ENCODE results near the gene SIMC1.
"Not testable (repeated sequence)": the region's sequence is repeated elsewhere in the genome, so short reads cannot be mapped to it uniquely, and the experiment has no call there.

Gene SIMC1

GRCh38 chr5:176237971-176238644, at the start of gene SIMC1:
Gene SIMC1 (plus strand): TSS chr5:176238424. CDS start chr5:176238509, 85 bp downstream.
- DNase-seq, result not testable (repeated sequence)

GRCh38 chr5:176188506-176189193, 49.6 kb upstream of the SIMC1 start:
- no peak for DNase-seq

- no peak for DNase-seq
These were observed 48.4 kb upstream of the SIMC1 start for GRCh38 chr5:176189857-176190256.

GRCh38 chr5:176190886-176191755, 47.1 kb upstream of the SIMC1 start:
- no peak for DNase-seq

GRCh38 chr5:176192094-176192721, 46.0 kb upstream of the SIMC1 start:
- DNase-seq, result no peak

- DNase-seq, result not testable (repeated sequence)
These were observed 45.5 kb upstream of the SIMC1 start for GRCh38 chr5:176192722-176193117.

- DNase-seq, result not testable (repeated sequence)
These were observed 44.6 kb upstream of the SIMC1 start for GRCh38 chr5:176193636-176194035.

- not testable (repeated sequence) for DNase-seq
These were observed 43.8 kb upstream of the SIMC1 start for GRCh38 chr5:176194238-176195083.

GRCh38 chr5:176195084-176195413, 43.2 kb upstream of the SIMC1 start:
- DNase-seq, result not testable (repeated sequence)

- not testable (repeated sequence) for DNase-seq
These were observed 42.6 kb upstream of the SIMC1 start for GRCh38 chr5:176195487-176196207.

GRCh38 chr5:176196781-176197180, 41.4 kb upstream of the SIMC1 start:
- DNase-seq, result not testable (repeated sequence)

GRCh38 chr5:176197234-176197858, 40.9 kb upstream of the SIMC1 start:
- not testable (repeated sequence) for DNase-seq

GRCh38 chr5:176198299-176198698, 39.9 kb upstream of the SIMC1 start:
- not testable (repeated sequence) for DNase-seq

GRCh38 chr5:176198991-176199733, 39.1 kb upstream of the SIMC1 start:
- DNase-seq, result not testable (repeated sequence)

- DNase-seq, result not testable (repeated sequence)
These were observed 38.3 kb upstream of the SIMC1 start for GRCh38 chr5:176199803-176200399.

GRCh38 chr5:176201811-176202210, 36.4 kb upstream of the SIMC1 start:
- DNase-seq, result no peak

GRCh38 chr5:176203086-176203485, 35.1 kb upstream of the SIMC1 start:
- no peak for DNase-seq

GRCh38 chr5:176203535-176203934, 34.7 kb upstream of the SIMC1 start:
- not testable (repeated sequence) for DNase-seq

GRCh38 chr5:176214466-176215021, 23.7 kb upstream of the SIMC1 start:
- not testable (repeated sequence) for DNase-seq

All from fibroblast of upper back skin (primary cell).